Epidermal melanocyte (primary cell): ENCODE results near the gene DPPA3.
"Not testable (repeated sequence)": the region's sequence is repeated elsewhere in the genome, so short reads cannot be mapped to it uniquely, and the experiment has no call there.

Experiments
- DNase-seq: peaks from one replicate; pipeline ENCODE4 v3.0.0; 2011; ENCODE audit warnings: low spot score; ENCODE audit not compliant: insufficient read length

DPPA3 gene

DNA sequence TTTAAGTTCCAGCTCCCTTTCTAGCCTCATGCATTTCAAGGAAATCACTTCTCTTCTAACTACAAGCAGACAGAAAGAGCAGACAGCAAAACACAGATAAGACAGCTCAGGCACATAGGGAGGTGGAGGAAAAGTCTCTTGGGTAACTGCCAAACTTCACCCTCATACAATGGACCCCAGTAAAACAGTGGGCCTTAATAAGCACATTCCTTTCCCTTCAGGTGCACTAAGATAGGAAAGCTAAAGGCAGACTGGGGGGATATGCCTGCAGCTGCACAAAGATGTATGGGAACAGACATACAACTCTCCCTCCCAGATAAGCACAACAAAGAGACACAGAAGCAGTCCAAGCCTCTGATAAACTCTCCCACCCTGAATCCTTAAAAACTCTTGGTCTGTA, 19.8 kb downstream of the DPPA3 start:
- not testable (repeated sequence) for DNase-seq

DNA sequence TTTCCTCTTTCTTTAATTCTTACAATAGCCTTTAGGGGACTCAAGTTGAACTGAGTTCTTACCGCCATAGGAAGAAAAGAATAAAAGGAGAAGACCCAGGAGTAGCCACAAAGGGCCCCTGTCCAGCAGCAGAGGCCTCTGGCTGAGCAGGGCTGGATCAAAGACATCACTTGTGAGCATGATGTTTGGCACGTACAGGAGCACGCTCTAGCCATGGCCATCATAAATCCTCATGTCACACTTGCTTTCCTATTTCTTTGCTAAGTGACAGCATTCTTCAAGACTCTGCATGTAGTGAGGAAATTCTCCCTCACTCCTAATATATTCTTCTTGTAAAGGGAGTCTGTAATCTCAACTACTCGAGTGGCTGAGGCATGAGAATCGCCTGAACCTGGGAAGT, 20.3 kb downstream of the DPPA3 start:
- DNase-seq = no peak

- no peak for DNase-seq
Measured at GRCh38 chr12:7732993-7733392, 21.8 kb downstream of the DPPA3 start.

DNA sequence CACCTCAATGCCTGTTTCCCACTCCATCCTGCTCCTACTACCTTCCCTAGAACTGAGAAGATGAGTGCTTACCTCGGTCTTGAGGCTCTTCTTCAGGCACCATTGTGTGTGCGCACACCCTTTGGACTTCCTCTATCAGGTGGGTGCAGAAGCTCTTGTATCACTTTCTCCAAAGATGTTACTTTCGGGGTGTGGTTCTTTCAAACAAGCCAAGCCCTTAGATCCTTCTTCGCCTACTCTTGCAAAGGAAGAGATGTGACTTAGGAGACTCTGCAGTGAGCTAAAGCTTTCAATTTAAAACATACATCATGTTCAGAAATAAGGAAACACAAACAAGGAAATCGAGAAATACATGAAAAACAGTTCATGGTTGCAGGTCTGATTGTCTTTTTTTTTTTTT, 36.0 kb downstream of the DPPA3 start, which contains the start of gene CLEC4C:
CLEC4C (minus strand) TSS at position 130 of the 400 bp plus-strand sequence; CDS start at position 103, 27 bp downstream.
- no peak for DNase-seq

DNA sequence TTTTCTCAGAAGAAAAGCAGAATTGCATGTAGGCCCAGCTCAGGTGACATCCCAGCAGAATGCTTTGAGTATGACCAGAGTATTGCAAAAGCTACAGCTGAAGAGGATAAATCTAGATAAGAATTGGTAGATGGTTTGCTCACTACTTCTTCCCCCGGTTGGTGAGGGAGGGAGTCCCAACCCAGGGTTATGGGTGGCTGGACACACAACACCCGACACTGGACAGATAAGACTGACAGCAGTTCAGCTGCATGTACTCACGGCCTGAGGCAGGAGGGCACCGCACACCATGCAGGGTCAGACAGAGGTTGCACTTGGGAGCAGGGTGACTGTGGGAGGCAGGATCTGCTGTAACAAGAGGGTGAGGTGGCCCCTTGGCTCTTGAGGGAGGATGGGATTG, 37.6 kb downstream of the DPPA3 start:
- DNase-seq = no peak

DNA sequence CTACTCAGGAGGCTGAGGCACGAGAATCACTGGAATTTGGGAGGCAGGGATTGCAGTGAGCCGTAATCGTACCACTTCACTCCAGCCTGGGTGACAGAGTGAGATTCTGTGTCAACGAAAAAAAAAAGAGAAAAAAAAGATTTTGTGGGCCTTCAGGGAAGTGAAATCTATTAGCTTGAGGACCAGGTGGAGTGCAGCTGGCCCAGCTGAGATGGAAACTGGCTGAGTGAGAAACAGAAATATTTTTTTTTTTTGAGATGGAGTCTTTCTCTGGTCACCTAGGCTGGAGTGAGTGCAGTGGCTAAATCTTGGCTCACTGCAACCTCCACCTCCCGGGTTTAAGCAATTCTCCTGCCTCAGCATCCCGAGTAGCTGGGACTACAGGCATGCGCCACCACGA, 38.2 kb downstream of the DPPA3 start:
- DNase-seq = no peak

- DNase-seq = no peak
Measured at GRCh38 chr12:7750350-7750749, 39.1 kb downstream of the DPPA3 start.

DNA sequence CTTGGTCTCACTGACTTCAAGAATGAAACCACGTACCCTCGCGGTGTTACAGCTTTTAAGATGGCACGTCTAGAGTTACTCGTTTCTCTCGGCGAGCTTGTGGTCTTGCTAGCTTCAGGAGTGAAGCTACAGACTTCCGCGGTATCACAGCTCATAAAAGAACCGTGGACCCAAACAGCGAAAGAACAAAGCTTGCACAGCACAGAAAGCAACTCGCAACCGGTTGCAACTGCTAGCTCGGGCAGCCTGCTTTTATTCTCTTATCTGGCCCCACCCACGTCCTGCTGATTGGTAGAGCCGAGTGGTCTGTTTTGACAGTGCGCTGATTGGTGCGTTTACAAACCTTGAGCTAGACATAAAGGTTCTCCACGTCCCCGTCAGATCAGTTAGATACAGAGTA, 40.2 kb downstream of the DPPA3 start:
- DNase-seq = no peak

- DNase-seq = not testable (repeated sequence)
Measured at GRCh38 chr12:7751941-7752922, 41.0 kb downstream of the DPPA3 start.

DNA sequence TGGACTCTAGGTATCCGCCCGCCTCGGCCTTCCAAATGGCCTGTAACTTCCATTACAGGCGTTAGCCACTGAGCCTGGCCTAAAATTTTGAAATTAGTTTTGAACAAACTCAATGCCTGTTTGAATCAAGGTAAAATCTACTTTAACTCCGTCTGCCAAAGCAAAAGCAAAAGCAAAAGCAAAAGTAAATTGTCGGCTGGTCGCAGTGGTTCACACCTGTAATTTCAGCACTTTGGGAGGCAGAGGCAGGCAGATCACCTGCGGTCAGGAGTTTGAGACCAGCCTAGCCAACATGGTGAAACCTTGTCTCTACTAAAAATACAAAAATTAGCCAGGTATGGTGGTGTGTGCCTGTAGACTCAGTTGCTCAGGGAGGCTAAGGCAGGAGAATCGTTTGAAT, 44.4 kb downstream of the DPPA3 start:
- DNase-seq = not testable (repeated sequence)

GRCh38 chr12:7756993-7757392, 45.8 kb downstream of the DPPA3 start:
- DNase-seq = no peak

DNA sequence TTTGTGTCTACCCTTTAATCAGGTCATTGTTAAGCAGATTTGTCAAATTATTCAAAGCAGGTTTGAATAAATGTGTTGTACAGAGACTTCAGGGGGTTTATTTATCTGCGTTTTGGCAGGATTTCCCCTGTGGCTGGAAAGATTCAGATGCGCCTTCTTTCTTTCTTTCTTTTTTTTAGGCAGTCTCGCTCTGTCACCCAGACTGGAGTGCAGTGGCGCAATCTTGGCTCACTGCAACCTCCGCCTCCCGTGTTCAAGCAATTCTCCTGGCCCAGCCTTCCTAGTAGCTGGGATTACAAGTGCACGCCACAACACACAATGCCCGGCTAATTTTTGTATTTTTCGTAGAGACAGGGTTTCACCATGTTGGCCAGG, 47.5 kb downstream of the DPPA3 start:
- DNase-seq = no peak
